ENCODE measurements around the gene A1BG. TPM values are rescaled to one million over a fixed set of nuclear protein-coding genes. Genes with fewer than 3 reads are reported as not detected.
"Not testable (repeated sequence)": the region's sequence is repeated elsewhere in the genome, so short reads cannot be mapped to it uniquely, and the experiment has no call there.

A1BG gene
- total RNA-seq, 2 experiments from 2014 or later: 2.9 to 4.7 TPM

DNA sequence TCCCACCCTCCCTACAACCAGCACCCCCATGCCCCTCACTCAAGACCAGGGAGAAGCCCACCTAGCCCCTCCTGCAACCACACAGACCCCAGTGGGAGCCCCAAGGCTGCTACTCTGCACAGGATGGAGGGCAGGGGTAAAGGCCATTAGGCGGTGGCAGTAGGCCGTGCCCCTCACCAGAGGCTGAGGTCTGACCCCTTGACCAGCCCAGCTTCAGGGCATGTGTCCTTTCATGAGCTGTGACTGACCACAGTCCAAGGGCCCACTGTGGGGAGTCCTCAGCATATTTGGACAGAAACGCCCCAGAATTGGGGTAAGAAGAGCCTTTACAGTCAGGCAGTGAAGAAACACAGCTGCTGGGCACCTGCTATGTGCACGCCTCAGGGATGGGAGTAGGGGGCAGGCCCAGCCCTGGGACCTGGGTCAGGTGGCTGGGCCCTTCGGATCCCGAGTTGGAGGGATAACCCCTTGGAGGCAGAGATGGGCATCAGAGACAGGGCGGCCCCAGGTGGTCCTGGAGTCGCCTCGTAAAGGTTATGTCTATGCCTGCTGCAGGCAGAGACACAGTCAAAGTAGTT, 32.1 kb upstream of the A1BG start:
- Mint-ChIP-seq H3K27ac (peak overlapping the region; percentile 97), H3K4me1 (peaks cover 27% of the 10 kb centered on the region), H3K27me3 (no peaks in the 10 kb centered on the region), H3K36me3 (ENCODE audit: low read depth) (peaks cover 28% of the 10 kb centered on the region), H3K4me3 (peak overlapping the region; percentile 96), H3K9me3 (ENCODE audit: low read depth) (no peaks in the 10 kb centered on the region)
- ATAC-seq (no peak), DNase-seq (no peak)
- POLR2A ChIA-PET: interaction anchor here (1.0 kb wide), 1 partner anchor 23 kb away, joined by 3 read pairs; the partner anchor contains the start of gene ZNF497
- intact Hi-C loops (cut with DNase I, micrococcal nuclease): loop anchor here in 1 of 2 experiments (5.0 kb wide), 2 partner anchors 78 to 92 kb away; partner anchors contain the start of genes ERVK3-1 and ZNF446
- CTCF ChIA-PET: interaction anchor here (0.8 kb wide), 1 partner anchor 22 kb away, joined by 3 read pairs; no protein-coding TSS in a partner anchor

- POLR2A ChIA-PET: no interaction called here
- Mint-ChIP-seq H3K9me3 (ENCODE audit: low read depth) (no peaks in the 10 kb centered on the region), H3K27ac (no peak overlapping the region), H3K4me3 (peak overlapping the region; percentile 91), H3K27me3 (no peaks in the 10 kb centered on the region), H3K36me3 (ENCODE audit: low read depth) (peaks cover 12% of the 10 kb centered on the region), H3K4me1 (peaks cover 23% of the 10 kb centered on the region)
- intact Hi-C loops (cut with DNase I, micrococcal nuclease): no loop called here
- no peak for DNase-seq
- no peak for ATAC-seq
- CTCF ChIA-PET: no interaction called here
Observed at GRCh38 chr19:58382997-58383603, 29.8 kb upstream of the A1BG start.

DNA sequence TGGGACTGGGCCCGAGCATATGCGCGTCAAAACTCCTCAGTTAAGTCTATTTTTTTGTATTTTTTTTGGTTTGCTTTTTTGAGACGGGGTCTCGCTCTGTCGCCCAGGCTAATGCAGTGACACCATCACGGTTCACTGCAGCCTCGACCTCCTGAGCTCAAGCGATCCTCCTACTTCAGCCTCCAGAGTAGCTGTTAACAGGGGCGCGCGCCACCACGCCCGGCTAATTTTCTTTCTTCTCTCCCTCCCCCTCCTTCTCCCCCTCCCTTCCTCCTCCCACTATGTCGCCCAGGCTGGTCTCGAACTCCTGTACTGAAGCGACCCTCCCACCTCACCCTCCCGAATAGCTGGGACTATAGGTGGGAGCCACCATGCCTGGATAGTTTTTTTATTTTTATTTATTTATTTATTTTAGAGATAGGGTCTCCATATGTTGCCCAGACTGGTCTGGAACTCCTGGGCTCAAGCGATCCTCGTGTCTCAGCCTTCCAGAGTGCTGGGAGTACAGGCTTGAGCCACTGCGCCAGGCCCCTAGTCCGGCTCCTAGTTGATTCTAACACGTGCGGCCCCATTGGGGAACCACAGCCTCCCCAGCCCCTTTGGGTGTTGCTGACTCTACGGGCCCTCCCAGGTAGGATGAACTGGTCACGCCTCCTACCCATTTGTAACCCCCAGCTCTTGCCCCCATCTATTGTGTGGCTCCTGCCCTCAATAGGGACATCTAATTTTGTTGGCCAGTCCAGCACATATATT, 28.3 kb upstream of the A1BG start:
- Mint-ChIP-seq H3K4me3 (peak overlapping the region; percentile 91), H3K36me3 (ENCODE audit: low read depth) (no peaks in the 10 kb centered on the region), H3K4me1 (peaks cover 19% of the 10 kb centered on the region), H3K27ac (peak overlapping the region; percentile 85), H3K27me3 (no peaks in the 10 kb centered on the region), H3K9me3 (ENCODE audit: low read depth) (no peaks in the 10 kb centered on the region)
- CTCF ChIA-PET: interaction anchor here (0.7 kb wide), 1 partner anchor 131 kb away, joined by 3 read pairs; no protein-coding TSS in a partner anchor
- POLR2A ChIA-PET: interaction anchor here (0.7 to 1.3 kb wide), 3 partner anchors 27 to 192 kb away, joined by 3 to 5 read pairs (median 3); partner anchors contain the start of genes MZF1, TRIM28 and ZNF584
- intact Hi-C loops (cut with DNase I, micrococcal nuclease): loop anchor here (1.0 to 2.0 kb wide), 19 partner anchors 19 to 198 kb away; partner anchors contain the start of genes ZNF132 (in 2 of the 2), MZF1 (in 1 of the 2), TRIM28 (in 1 of the 2) and ZBTB45 (in 1 of the 2)
- ATAC-seq (no peak), DNase-seq (no peak)

- H3K27ac Mint-ChIP-seq: peak within 1 kb of the TSS; percentile 94
- no peaks in the 10 kb centered on the region for H3K27me3 Mint-ChIP-seq
- DNase-seq (peak; percentile 99), ATAC-seq (peak; percentile 89)
- ChIA-PET CTCF (interaction anchor here (0.7 kb wide), 1 partner anchor 130 kb away, joined by 3 read pairs; no protein-coding TSS in a partner anchor), POLR2A (interaction anchor here (0.7 to 0.8 kb wide), 2 partner anchors 163 to 192 kb away, joined by 3 read pairs; partner anchors contain the start of genes MZF1 and TRIM28)
- peaks cover 19% of the 10 kb centered on the region for H3K4me1 Mint-ChIP-seq
- intact Hi-C loops (cut with DNase I, micrococcal nuclease): loop anchor here (1.0 to 2.0 kb wide), 21 partner anchors 19 to 198 kb away; partner anchors contain the start of genes ZNF132 (in 2 of the 2), ZNF497 (in 2 of the 2), ERVK3-1 (in 1 of the 2) and MZF1 (in 1 of the 2)
- H3K4me3 Mint-ChIP-seq: peak within 1 kb of the TSS; percentile 91
- no peaks in the 10 kb centered on the region for H3K36me3 Mint-ChIP-seq (ENCODE audit: low read depth)
- no peaks in the 10 kb centered on the region for H3K9me3 Mint-ChIP-seq (ENCODE audit: low read depth)
Observed at GRCh38 chr19:58380662-58381459, 27.6 kb upstream of the A1BG start, which contains the start of gene ZNF837. ZNF837 (minus strand) TSS chr19:58381030; CDS start chr19:58369332, 11,698 bp downstream.

GRCh38 chr19:58380037-58380661, 26.9 kb upstream of the A1BG start:
- intact Hi-C loops (cut with DNase I, micrococcal nuclease): loop anchor here in 1 of 2 experiments (1.0 to 2.0 kb wide), 5 partner anchors 18 to 161 kb away; partner anchors contain the start of genes ERVK3-1, ZNF497 and ZNF544
- Mint-ChIP-seq H3K4me1 (peaks cover 15% of the 10 kb centered on the region), H3K9me3 (ENCODE audit: low read depth) (no peaks in the 10 kb centered on the region), H3K27me3 (no peaks in the 10 kb centered on the region), H3K4me3 (peak overlapping the region; percentile 91), H3K36me3 (ENCODE audit: low read depth) (no peaks in the 10 kb centered on the region), H3K27ac (peak overlapping the region; percentile 94)
- ChIA-PET POLR2A (no interaction called here), CTCF (interaction anchor here (0.6 kb wide), 1 partner anchor 181 kb away, joined by 3 read pairs; no protein-coding TSS in a partner anchor)
- ATAC-seq (no peak), DNase-seq (no peak)

GRCh38 chr19:58379246-58379645, 26.0 kb upstream of the A1BG start:
- H3K4me3 Mint-ChIP-seq: peak overlapping the region; percentile 91
- ATAC-seq: no peak
- CTCF ChIA-PET: interaction anchor here (0.6 kb wide), 1 partner anchor 182 kb away, joined by 3 read pairs; no protein-coding TSS in a partner anchor
- no peaks in the 10 kb centered on the region for H3K9me3 Mint-ChIP-seq (ENCODE audit: low read depth)
- H3K36me3 Mint-ChIP-seq (ENCODE audit: low read depth): no peaks in the 10 kb centered on the region
- peak overlapping the region; percentile 94 for H3K27ac Mint-ChIP-seq
- no peak for DNase-seq
- no peaks in the 10 kb centered on the region for H3K27me3 Mint-ChIP-seq
- peaks cover 15% of the 10 kb centered on the region for H3K4me1 Mint-ChIP-seq
- POLR2A ChIA-PET: no interaction called here
- intact Hi-C loops (cut with DNase I, micrococcal nuclease): no loop called here

DNA sequence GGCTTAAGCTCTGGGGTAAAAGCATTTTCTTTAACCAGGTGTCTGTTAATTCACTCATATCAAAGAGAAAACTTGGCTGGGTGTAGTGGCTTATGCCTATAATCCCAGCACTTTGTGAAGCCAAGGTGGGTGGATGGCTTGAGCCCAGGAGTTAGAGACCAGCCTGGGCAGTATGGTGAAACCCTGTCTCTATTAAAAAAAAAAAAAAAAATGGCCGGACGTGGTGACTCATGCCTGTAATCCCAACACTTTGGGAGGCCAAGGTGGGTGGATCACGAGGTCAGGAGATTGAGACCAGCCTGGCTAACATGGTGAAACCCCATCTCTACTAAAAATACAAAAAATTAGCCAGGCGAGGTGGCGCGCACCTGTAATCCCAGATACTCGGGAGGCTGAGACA, 23.4 kb upstream of the A1BG start:
- DNase-seq; ATAC-seq; H3K36me3 Mint-ChIP-seq (ENCODE audit: low read depth); H3K27me3 Mint-ChIP-seq; CTCF ChIA-PET; H3K27ac Mint-ChIP-seq; H3K4me3 Mint-ChIP-seq; intact Hi-C loops (cut with DNase I, micrococcal nuclease); POLR2A ChIA-PET; H3K9me3 Mint-ChIP-seq (ENCODE audit: low read depth): not testable (repeated sequence)
- peaks cover 10% of the 10 kb centered on the region for H3K4me1 Mint-ChIP-seq

DNA sequence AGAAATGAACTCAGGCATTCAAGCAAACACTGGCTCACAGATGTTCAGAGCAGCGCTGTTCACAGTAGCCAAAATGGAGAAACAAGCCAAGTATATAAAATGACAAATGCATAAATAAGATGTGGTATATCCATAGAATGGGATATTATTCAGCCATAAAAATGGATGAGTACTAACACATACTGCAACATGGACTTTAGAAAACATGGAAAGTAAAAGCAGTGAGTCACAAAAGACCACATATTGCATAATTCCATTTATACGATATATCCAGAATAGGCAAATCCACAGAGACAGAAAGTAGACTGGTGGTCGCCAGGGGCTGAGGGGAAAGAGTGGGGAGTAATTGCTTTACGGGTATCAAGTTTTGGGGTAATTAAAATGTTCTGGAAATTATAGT, 20.9 kb upstream of the A1BG start:
- H3K4me1 Mint-ChIP-seq: no peaks in the 10 kb centered on the region
- DNase-seq: no peak
- H3K36me3 Mint-ChIP-seq (ENCODE audit: low read depth): no peaks in the 10 kb centered on the region
- no peak for ATAC-seq
- CTCF ChIA-PET: no interaction called here
- H3K27me3 Mint-ChIP-seq: no peaks in the 10 kb centered on the region
- H3K9me3 Mint-ChIP-seq (ENCODE audit: low read depth): no peaks in the 10 kb centered on the region
- H3K27ac Mint-ChIP-seq: no peak overlapping the region
- no peak overlapping the region for H3K4me3 Mint-ChIP-seq
- intact Hi-C loops (cut with DNase I, micrococcal nuclease): no loop called here
- POLR2A ChIA-PET: interaction anchor here (0.8 kb wide), 1 partner anchor 11 kb away, joined by 3 read pairs; the partner anchor contains the start of gene ZNF497

DNA sequence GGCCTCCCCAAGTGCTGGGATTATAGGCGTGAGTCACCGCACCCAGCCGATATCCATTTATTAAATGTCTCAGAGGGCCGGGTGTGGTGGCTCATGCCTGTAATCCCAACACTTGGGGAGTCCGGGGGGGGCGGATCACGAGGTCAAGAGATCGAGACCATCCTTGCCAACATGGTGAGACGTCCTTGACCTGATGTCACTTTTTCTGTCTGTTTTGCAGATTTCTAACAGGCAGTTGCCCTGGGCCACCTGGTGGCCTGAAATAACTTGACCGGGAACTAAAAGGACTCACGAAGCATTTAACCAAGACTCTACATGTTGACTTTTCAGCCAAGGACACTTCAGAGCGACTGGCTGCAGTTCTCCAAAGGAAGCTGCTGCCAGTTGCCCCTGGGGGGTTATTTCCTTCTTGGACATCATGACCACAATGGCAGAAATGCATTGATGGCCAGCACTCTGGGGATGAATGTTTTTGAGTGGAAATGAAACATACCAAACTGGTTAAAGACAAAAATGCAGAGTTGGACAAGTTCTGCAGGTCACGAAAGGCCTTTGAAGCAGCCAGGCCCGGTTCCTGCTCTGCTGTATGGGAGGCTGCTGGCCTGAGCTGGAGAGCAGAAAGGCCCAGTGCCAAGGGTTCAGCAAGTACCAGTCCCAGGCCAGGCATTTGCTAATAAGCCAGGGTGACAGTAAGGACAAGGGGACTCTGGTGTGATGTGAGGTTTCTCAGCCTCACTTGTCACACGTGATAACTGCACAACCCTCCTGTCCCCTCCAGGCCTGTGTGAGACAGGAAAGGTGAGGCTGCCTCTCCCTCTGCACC, 19.2 kb upstream of the A1BG start:
- no peak overlapping the region for H3K4me3 Mint-ChIP-seq
- no peaks in the 10 kb centered on the region for H3K9me3 Mint-ChIP-seq (ENCODE audit: low read depth)
- DNase-seq (no peak), ATAC-seq (no peak)
- ChIA-PET CTCF (no interaction called here), POLR2A (interaction anchor here (0.6 kb wide), 1 partner anchor 38 kb away, joined by 3 read pairs; no protein-coding TSS in a partner anchor)
- no peaks in the 10 kb centered on the region for H3K4me1 Mint-ChIP-seq
- H3K27me3 Mint-ChIP-seq: no peaks in the 10 kb centered on the region
- no peak overlapping the region for H3K27ac Mint-ChIP-seq
- H3K36me3 Mint-ChIP-seq (ENCODE audit: low read depth): no peaks in the 10 kb centered on the region
- intact Hi-C loops (cut with DNase I, micrococcal nuclease): no loop called here

Data from activated CD4-positive, alpha-beta T cell treated with anti-CD3 and anti-CD28 coated beads for 36 hours (primary cell).